DMS 273 (cell line): ENCODE measurements around the gene BRD8.
"Not testable (repeated sequence)": the region's sequence is repeated elsewhere in the genome, so short reads cannot be mapped to it uniquely, and the experiment has no call there.

Source experiments
- DNase-seq: peaks from one replicate; lab custom pipeline; 2025; ENCODE audit not compliant: unreplicated experiment; lab: John Stamatoyannopoulos, UW

Gene BRD8

DNA sequence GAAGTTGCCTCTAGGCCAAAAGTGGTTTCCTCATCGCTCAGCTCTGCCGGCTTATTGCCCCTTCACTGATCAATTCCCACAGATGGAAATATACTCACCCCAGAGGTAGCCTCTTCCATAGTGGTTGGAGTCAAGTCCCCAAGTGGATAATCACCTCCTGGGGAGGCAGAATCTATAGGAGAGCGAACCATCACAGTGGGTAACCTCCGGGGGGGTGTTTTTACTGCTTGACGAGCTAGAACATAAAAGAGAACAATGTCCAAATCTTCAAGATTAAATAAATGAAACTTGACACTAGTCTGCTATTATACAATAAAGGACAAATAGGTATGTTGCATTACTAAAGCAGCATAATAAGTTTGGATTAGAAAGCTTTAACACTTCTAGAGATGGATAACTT, 9.3 kb downstream of the BRD8 start:
- DNase-seq: no peak

DNA sequence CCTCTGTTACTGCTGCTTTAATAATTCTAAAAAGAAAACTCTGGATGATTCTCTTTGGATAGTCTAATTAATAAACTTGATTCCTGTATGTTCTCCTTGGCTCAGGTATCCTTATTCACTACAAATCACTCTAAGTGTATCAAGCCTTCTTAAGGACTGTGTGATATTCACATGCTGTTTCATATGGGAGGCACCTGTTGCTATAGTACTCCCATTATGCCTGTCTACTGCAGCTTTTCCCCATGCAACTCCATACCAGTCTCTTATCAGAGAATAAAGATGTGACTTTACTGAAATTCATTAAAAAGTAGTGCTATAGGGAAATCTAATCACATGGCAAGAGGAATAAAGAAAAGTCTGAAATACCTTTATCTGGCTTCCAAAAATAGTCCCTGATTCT, 14.7 kb downstream of the BRD8 start:
- DNase-seq: no peak

DNA sequence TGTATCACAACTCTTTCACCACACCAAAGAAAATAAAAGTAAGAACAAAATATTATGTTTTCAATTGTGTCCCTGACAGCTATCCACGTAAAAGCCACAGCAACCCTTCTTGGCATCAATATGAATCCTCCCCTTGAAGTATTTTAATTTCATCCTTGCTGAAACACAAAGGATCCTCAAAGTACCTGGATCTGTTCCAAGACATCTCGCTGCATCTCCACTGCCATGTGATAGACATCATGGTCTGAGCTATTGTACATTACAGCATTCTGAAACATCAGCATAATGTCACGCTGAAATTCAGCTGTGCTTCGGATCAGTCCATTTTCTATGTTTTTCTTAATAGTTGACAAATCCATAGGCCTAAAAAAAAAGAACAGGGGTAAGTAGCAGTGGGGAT, 17.7 kb downstream of the BRD8 start:
- DNase-seq: no peak

DNA sequence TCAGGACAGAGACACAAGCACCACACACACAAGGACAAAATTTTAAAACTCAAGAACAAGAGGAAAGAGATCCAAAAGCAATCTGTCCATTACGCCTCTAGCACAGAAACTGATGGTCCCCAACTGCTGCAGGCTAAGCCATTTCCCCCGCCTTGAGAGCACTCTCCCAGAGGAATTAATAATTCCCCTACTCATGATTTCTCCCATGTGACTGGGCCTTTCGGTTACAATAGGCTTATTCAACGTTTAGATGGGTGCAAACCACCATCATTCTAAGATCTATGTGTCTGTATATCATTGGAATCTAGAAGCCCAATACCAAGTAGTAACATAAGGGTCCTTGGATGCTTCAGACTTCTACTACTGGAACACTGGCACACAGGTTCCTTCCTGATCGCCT, 18.8 kb downstream of the BRD8 start:
- DNase-seq: no peak

DNA sequence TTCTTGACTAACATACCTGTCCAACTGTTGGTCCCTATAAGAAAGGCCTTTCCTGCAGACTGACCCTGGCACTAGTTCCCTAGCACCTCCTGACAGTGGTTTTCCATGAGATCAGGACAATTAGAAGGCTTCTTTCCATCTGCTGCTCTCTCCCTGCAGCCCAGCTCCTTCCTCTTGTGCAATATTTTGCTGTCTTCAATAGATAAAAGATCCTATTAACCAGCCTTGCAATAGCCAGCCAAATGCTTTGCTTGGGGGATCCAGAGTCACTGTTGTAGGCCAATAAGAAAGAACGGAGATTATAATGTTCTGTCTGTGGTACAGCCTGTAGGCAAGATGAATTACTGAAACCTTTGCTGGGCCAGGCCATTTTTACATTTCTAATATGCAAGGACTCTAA, 20.8 kb downstream of the BRD8 start:
- DNase-seq: no peak

DNA sequence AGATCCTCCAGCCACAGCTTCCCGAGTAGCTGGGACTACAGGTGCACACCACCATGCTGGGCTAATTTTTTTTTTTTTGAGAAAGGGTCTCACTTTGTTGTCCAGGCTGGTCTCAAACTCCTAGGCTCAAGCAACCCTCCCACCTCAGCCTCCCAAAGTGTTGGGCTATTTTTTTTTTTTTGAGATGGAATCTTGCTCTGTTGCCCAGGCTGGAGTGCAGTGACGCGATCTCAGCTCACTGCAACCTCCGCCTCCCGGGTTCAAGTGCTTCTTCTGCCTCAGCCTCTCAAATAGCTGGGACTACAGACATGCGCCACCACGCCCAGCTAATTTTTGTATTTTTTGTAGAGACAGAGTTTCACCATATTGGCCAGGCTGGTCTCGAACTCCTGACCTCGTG, 22.5 kb downstream of the BRD8 start:
- DNase-seq: not testable (repeated sequence)

DNA sequence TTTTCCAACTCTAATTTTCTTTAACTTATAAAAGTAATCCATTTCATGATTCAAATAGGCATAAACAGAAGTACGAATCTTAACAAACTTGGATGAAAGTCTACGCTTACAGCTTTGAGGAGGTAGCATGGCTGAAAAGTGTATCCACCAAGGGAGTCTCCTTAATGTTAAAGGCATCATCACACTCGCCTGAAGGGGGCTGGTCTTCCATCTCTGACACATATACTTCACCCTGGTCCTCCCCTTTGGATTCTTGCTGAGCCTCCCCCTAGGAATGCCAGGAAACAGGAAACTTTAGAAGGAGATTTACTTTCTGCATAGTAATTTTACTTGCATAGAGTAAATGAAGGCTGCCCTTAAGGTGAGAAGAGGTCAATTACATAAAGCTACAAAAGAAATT, 28.9 kb downstream of the BRD8 start:
- no peak for DNase-seq

DNA sequence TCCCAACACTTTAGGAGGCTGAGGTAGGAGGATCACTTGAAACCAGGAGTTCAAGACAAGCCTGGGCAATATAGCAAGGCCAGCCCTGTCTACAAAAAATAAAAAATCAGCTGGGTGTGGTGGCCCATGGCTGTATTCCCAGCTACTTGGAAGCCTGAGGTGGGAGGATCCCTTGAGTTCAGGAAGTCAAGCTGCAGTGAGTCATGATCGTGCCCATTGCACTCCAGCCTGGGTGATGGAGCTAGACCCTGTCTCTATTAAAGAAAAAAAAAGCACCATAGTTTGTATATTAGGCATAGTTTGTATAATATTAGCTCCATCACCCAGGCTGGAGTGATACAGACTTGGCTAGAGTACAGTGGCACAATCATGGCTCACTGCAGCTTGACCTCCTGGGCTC, 29.6 kb downstream of the BRD8 start:
- DNase-seq: no peak

DNA sequence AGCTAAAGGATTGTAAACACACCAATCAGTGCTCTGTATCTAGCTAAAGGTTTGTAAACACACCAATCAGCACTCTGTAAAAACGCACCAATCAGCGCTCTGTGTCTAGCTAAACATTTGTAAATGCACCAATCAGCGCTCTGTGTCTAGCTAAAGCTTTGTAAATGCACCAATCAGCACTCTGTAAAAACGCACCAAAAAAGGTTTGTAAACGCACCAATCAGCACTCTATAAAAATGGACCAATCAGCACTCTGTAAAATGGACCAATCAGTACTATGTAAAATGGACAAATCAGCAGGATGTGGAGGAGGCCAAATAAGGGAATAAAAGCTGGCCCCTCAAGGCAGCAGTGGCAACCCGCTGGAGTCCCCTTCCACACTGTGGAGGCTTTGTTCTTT, 34.9 kb downstream of the BRD8 start:
- not testable (repeated sequence) for DNase-seq

DNA sequence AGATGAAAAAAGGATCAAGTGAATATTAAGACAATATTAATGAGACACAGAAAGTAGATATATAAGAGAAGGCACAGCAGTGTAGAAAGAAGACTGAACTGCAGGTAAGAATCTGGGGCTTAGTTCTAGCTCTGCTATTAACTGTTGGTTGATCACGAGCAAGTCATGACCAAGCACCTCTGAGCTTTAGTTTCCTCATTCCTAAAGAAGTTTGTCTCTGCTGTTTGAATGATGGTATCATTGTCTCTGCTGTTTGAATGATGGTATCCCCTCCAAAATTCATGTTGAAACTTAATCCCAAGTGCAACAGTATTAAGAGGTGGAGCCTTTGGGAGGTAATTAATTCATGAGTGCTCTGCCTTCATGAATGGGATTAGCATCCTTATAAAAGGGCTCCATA, 36.7 kb downstream of the BRD8 start:
- no peak for DNase-seq

DNA sequence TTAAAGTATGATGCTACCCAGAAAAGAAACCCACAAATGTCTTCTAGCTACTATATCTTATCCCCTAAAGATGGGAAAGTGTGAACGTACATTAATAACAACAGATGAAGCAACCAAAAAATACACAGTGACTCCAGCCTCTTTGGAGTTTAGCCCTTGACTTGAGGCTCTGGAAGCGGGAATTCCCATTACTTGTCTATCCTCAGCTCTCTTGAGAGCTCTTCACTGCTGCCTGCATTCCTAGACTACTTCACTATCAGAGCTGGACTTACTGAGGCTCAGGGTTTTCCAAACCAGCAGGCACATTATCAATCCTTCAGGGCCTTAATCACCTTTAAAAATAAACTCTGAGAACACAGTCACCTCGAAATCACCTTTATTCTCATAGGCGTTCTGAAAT, 38.2 kb downstream of the BRD8 start:
- no peak for DNase-seq

DNA sequence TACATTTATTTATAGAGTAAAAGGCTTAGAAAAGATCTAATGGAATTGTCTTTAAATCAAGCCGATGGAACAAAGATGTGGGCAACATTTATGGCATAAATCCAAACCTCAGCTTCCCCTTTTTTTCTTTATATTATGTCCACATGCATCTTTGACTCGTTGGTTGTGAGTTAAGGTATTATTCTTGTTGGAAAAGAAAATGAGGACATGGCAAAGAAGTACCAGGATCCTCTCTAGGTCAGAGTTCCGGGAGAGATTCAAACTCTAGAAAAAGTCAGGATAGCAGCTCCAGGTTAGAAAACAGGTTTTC, 38.7 kb downstream of the BRD8 start:
- no peak for DNase-seq

DNA sequence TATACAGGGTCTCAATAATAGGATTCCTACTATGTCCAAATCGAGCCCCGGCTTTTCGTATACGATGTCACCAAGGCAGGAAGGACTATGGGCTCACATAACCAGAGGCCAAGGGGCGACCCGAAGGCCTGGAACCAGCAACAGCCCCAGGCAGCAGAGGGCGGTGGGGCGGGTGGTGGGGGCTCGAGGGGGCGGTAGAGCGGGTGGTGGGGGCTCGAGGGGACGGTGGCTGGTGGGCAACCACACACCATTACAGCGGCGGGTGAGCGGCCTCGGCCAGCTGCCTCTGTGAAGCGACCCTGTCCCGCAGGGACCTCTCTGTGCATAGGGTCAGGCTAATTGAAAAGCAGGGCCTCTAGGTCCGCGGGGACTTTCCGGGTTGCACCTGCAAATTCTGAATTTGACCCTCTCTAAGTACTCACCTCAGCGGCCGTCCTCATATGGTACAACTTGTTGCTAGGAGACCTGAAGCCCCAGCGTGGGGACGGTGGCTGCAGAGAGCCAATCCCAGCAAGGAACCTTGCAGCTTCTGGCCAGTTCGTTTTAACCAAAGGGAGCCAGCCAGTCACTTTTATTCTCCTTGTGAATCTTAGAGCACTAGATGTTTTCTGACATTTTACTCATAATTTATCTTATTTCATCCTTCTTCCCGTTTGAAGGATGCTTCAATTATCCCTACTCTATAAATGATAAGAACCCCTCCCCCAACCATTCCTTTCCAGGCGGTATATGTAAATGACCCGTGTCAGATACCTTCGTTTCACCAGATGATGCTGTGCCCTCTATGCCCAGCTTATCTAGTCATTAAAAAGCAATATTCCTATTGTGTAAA, 39.3 kb downstream of the BRD8 start, which contains the start of gene NME5:
NME5 (minus strand) TSS at position 480 of the 832 bp plus-strand sequence. CDS start 648 bp downstream, outside the sequence.
- peak; percentile 86 for DNase-seq

DNA sequence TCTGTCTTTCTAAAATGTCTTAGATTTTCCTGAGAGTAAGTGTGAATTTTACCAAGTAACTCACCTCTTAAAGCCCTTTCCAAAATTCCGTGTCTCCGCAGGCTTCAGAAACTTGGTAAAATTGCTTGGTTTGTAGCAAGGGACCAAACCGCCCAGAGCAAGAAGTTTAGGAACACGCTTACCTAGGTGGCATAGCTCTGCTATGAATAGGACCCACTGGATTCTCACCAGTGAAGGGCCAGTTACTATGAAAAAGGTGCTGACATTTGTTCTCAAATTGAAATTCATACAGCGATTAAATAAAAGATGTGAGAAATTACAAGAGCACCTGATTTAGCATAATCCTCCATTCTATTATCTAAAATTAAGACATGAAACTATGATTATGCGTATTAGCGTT, 45.9 kb downstream of the BRD8 start:
- no peak for DNase-seq

DNA sequence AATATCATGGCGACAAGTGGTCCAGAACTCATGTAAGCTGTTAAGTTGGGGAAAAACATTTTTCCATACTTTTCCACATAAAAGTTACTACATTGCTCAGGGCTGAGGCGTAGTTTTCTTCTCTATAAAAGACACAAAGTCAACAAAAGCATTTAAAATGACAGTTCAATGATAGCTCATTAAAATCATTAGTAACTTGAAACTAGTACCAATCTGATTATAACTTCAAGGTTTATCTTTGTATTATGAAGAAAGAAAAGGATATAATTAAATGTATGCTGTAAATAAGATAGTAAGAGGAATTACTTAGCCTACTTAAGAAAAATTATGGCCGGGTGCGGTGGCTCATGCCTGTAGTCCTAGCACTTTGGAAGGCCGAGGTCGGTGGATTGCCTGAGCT, 49.1 kb downstream of the BRD8 start:
- no peak for DNase-seq

DNA sequence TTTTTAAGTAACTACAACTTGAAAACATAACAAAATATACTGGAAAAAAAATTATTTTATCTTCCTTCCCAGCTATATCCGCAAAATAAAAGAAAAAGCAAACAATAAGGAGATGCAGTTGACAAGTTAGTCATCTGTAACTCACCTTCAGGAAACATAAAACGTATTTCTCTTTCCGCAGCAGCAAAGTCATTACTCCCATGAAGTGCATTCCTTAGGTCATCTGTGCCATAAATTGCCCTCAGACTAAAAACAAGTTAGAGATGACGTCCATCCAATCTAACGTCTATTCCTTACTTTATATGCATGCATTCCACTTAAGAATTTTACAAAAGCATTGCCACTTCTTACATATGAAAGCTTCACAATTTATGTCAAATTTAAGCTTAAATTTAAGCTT, 50.1 kb downstream of the BRD8 start:
- no peak for DNase-seq

DNA sequence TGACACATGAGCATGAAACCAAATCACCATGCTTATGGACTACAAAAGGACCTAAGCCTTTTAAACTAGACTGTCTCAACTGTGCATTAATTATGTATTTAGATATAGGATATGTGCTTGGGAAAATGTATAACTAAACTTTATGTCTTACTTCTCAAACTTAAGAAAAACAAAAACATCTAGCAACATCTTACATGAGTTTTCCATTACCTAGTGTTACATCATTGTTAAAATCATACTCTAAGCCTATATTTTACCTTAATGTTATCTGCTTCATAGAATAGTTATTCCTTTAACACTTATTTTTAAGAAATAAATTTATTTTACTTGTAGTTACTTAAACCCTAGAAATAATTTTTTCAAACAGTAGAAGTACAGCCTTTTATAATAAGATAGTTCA, 63.2 kb downstream of the BRD8 start:
- no peak for DNase-seq

DNA sequence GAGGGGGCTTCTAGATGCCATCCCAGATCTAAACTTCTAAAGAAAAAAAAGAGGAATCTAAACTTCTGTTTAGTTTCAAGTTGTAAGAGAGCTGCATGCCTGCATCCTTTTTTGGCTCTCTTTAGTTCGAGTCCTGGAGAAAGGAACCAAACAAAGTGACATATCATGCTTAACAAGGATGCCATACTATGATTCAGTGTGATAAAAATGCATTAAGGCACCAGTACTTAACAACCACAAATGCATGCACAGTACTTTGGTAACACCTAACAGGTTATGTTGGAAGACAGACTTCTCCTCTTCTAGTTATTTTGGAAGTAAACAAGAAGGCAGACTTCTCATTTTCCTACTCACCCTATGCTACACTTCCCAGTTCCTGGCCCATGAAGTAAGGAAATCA, 66.5 kb downstream of the BRD8 start:
- no peak for DNase-seq

DNA sequence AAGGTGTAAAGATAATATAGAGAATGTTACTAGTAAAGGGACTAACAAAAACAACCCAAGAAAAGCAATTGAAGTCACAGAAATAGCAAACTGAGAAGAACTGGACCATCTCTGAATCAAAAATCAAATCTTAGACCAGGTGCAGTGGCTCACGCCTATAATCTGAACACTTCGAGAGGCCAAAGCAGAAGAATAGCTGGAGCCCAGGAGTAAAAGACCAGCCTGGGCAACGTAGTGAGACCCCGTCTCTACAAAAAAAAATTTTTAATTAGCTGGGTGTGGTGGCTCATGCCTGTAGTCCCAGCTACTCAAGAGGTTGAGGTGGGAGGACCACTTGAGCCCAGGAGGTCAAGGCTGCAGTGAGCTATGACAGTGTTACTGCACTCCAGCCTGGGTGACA, 67.2 kb downstream of the BRD8 start:
- no peak for DNase-seq

DNA sequence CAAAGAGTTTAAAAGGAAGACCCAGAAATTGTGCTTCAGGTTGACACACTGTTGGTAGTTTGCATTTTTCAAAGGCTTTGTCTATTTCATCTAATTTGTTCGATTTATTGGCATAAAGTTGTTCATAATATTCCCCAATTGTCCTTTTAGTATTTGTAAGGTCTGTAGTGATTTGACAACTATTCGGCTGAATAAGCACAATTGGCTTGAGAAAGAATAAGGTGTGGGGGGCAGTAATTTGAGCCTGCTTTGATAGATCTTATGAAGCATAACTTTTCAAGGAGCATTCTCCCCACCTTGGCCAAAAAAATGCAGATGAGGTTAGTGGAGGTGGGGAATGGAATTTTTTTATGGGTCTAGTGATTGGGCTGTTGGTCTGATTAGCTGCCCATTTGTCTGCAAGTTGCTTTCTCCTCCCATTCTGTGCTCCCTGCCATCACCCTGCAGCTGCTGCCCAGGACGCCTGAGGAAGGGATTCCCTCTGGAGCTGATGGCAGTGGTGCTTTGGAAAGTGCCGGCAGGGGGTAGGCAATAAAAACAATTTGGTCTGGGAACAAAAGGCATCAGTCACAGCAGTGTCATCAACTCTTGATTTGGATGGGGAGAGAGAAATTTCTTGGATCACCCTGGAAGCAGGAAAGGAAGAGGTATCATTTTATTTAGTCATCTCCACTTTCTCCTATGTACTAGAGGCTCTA, 68.0 kb downstream of the BRD8 start:
- DNase-seq: no peak

DNA sequence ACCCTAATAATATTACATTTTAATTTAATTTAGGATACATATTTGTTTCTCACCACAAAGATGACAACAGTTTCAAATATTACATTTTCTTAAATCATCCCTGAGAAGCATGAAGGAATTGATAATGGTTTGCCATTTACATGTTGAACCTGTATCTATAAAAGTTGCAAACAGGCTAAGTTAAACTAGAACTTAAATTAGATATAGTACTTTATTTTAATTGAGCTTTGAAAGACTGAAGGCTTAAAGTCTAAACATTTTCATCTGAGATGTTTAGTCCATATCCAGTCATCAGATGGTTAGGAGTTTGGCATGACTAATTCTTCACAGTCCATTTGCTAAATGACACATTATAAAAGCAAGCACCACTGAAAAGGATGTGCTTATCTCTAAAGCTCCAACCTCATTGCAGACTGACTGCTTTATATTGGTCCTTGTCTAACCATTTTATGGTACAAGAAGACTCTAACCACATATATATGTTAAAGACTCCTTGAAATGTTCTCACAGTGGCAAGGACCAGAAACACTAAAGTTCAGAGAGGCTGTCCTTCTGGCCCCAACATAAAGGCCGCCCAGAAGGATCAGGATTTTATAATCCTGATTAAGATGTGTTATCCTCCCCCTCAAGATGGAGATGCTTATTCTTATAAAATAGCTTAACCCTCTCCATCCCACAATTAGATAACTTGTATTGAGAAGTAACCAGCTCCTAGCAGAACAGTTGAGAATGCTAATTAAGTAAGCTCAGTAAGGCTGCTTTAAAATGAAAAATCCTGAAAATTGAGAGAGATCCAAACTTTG, 68.8 kb downstream of the BRD8 start:
- no peak for DNase-seq

DNA sequence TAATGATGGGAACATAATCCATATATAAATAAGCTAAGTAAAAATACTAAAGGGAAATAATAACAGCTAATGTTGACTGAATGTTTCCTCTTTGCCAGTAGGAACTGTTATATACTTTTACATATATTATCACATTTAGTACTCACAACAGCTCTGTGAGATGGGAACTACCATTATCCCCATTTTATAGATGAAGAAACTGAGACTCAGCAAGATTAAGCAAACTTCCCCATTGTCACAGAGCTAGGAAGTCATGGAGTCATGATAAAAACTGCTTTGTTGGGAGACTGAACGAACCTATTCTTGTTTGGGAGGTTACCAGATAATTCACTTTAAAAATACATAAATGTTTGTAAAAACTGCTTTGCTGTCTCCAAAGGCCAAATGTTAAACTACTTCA, 71.2 kb downstream of the BRD8 start:
- no peak for DNase-seq
